KMS-11 (cell line): ENCODE measurements around the gene CPA4.
"Not testable (repeated sequence)": the region's sequence is repeated elsewhere in the genome, so short reads cannot be mapped to it uniquely, and the experiment has no call there.

Source experiments
- H2AFZ ChIP-seq: fragments of 200-600 bp; sonication (generic); 2 replicates; pipeline ENCODE4 v1.6.1; 2016; ENCODE audit warnings: antibody characterized with exemption, mixed run types, low read depth
- H3K27ac ChIP-seq: fragments of 200-600 bp; sonication (generic); 2 replicates; pipeline ENCODE4 v1.6.1; 2016; ENCODE audit warnings: mild to moderate bottlenecking, mixed run types
- H3K27me3 ChIP-seq: fragments of 200-600 bp; sonication (generic); 2 replicates; pipeline ENCODE4 v1.6.1; 2017; ENCODE audit warnings: mild to moderate bottlenecking, low read depth, mixed run types, moderate library complexity; ENCODE audit not compliant: insufficient read depth
- H3K36me3 ChIP-seq: fragments of 200-600 bp; sonication (generic); 2 replicates; pipeline ENCODE4 v1.6.1; 2017; ENCODE audit warnings: mild to moderate bottlenecking, mixed run types; ENCODE audit not compliant: insufficient read depth
- H3K4me1 ChIP-seq: fragments of 200-600 bp; sonication (generic); 2 replicates; pipeline ENCODE4 v1.6.1; 2016; ENCODE audit warnings: mild to moderate bottlenecking, low read depth, mixed run types; ENCODE audit not compliant: poor library complexity, severe bottlenecking
- H3K4me2 ChIP-seq: fragments of 200-600 bp; sonication (generic); 2 replicates; pipeline ENCODE4 v1.7.0; 2016; ENCODE audit warnings: mild to moderate bottlenecking, mixed run types
- H3K4me3 ChIP-seq: fragments of 200-600 bp; sonication (generic); IDR thresholded peaks from 2 replicates; pipeline ENCODE4 v1.6.1; 2017; ENCODE audit warnings: low read depth, low read length, mixed read lengths; ENCODE audit not compliant: insufficient read depth
- H3K79me2 ChIP-seq: fragments of 200-600 bp; sonication (generic); 2 replicates; pipeline ENCODE4 v1.6.1; 2016; ENCODE audit warnings: low read depth, mixed run types; ENCODE audit not compliant: insufficient read depth
- H3K9ac ChIP-seq: fragments of 200-600 bp; sonication (generic); 2 replicates; pipeline ENCODE4 v1.6.1; 2016; ENCODE audit warnings: mild to moderate bottlenecking, mixed run types
- H4K20me1 ChIP-seq: fragments of 200-600 bp; sonication (generic); 2 replicates; pipeline ENCODE4 v1.6.1; 2016; ENCODE audit warnings: mild to moderate bottlenecking, mixed run types; ENCODE audit not compliant: insufficient read depth
- CTCF ChIP-seq: fragments of 200-600 bp; sonication (generic); conservative IDR thresholded peaks from 2 replicates; pipeline ENCODE4 v1.6.1; 2017; ENCODE audit warnings: low read depth, mild to moderate bottlenecking, antibody characterized with exemption, low read length, moderate library complexity, mixed read lengths

Gene CPA4

DNA sequence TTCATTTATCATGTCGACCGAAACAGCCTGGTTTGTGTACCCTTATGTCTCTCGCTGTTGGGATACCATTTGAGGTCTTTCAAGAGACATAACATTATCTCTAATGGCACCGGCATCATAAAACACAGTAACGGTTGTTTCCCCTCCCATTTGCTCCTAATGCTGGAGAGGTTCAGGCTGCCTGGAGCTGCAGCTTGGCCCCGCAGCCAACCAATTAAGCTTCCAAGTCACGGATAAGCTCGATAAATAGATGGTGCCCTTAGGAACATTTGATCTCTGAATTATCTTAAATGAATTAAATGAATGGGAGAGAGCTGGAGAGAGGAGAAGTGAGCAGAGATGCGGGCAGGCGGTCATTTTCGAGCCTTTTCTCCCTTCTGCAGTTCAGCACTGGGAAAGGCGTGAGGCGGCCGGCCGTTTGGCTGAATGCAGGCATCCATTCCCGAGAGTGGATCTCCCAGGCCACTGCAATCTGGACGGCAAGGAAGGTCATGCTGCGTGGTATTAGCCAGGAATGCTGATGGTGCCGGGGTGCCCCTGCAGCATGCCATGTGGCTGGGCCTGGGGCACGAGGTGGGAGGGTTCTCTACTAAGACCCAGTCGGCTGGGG, 12.6 kb downstream of the CPA4 start:
- H3K9ac ChIP-seq = no peak overlapping the region
- no peak overlapping the region for H3K4me2 ChIP-seq
- no peak overlapping the region for H3K4me3 ChIP-seq
- H3K4me1 ChIP-seq = no peaks in the 10 kb centered on the region
- H3K27me3 ChIP-seq = no peaks in the 10 kb centered on the region
- no peak overlapping the region for H3K27ac ChIP-seq
- no peak overlapping the region for H2AFZ ChIP-seq
- H4K20me1 ChIP-seq = no peaks in the 10 kb centered on the region
- no peak for TF ChIP-seq CTCF
- H3K79me2 ChIP-seq = no peaks in the 10 kb centered on the region
- no peaks in the 10 kb centered on the region for H3K36me3 ChIP-seq

DNA sequence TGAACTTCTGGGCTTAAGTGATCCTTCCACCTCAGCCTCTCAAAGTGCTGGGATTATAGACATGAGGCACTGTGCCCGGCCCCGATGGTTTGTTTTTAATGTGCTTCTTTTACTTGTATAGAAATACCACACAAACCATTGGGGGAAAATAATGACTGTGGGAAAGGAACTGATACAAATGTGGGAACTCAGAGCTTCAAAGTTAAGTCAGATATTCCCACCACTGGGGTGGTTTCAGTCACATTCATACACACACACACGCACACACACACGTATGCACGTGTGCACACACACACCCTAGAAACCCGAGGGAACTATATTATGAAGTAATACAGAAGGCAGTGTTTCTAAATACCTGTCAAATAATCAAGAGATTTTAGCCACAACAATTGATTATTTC, 17.0 kb downstream of the CPA4 start:
- TF ChIP-seq CTCF = no peak
- no peaks in the 10 kb centered on the region for H3K27me3 ChIP-seq

DNA sequence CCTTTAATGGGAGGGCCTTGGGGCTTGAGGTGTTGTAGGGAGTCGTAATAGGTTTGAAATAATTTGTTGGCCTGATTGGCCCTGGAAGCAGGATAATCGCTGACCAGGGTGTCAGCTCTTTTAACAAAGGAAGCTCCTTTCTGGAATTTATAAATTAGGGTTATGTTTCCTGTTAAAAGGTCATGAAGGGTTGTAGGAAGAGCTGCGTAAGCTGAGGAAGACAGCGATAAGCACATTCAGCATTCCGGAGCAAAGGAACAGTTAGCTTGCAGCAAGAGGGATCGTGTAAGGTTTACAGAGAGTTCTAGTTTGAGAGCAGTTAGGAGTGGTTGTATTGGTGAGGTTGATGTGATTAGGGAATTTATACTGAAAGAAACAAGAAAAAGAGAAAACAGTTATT, 21.3 kb downstream of the CPA4 start:
- no peaks in the 10 kb centered on the region for H3K4me1 ChIP-seq
- H3K36me3 ChIP-seq = no peaks in the 10 kb centered on the region
- no peaks in the 10 kb centered on the region for H3K79me2 ChIP-seq
- no peaks in the 10 kb centered on the region for H3K27me3 ChIP-seq
- H3K9ac ChIP-seq = no peak overlapping the region
- H3K4me2 ChIP-seq = no peak overlapping the region
- H3K4me3 ChIP-seq = no peak overlapping the region
- no peaks in the 10 kb centered on the region for H4K20me1 ChIP-seq
- H3K27ac ChIP-seq = no peak overlapping the region
- TF ChIP-seq CTCF = no peak
- no peak overlapping the region for H2AFZ ChIP-seq

More for the DNA sequence above, 17.0 kb downstream of the CPA4 start:
- Histone ChIP-seq H3K4me3 (no peak overlapping the region), H2AFZ (no peak overlapping the region), H3K79me2 (no peaks in the 10 kb centered on the region), H3K4me2 (no peak overlapping the region), H4K20me1 (no peaks in the 10 kb centered on the region), H3K36me3 (no peaks in the 10 kb centered on the region), H3K4me1 (no peaks in the 10 kb centered on the region), H3K9ac (no peak overlapping the region), H3K27ac (no peak overlapping the region)

DNA sequence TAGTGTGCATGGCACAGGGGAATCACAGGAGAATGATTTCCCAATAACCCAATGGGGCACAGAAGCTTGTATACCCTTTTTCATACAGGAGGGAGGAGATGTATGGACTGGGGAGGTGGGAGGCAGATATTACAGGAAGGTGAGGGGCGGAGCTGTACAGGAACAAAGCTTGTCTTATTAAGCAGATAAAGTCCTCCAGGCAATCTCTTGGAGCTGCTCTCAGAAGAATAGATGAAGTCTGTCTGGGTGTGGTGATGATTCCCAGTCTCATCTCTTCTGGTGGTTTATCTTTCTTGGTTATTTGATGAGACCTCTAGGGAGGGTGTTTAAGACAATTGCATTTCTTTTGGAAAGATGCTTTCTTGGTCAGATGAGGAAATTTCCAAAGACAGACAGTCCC, 26.6 kb downstream of the CPA4 start:
- no peaks in the 10 kb centered on the region for H3K36me3 ChIP-seq
- no peak for TF ChIP-seq CTCF
- H3K4me2 ChIP-seq = no peak overlapping the region
- no peaks in the 10 kb centered on the region for H3K79me2 ChIP-seq
- H2AFZ ChIP-seq = no peak overlapping the region
- H3K4me1 ChIP-seq = no peaks in the 10 kb centered on the region
- no peak overlapping the region for H3K27ac ChIP-seq
- H4K20me1 ChIP-seq = no peaks in the 10 kb centered on the region
- no peak overlapping the region for H3K9ac ChIP-seq
- no peaks in the 10 kb centered on the region for H3K27me3 ChIP-seq
- H3K4me3 ChIP-seq = no peak overlapping the region

GRCh38 chr7:130321542-130322229, 28.7 kb downstream of the CPA4 start:
- H3K4me1 ChIP-seq, H2AFZ ChIP-seq, H3K79me2 ChIP-seq, H3K27ac ChIP-seq, H3K36me3 ChIP-seq, H3K27me3 ChIP-seq, H3K9ac ChIP-seq, H3K4me2 ChIP-seq, H3K4me3 ChIP-seq, H4K20me1 ChIP-seq: not testable (repeated sequence)
